Activated naive CD8-positive, alpha-beta T cell treated with anti-CD3 and anti-CD28 coated beads for 36 hours (primary cell): Measurements from ENCODE around the gene STXBP5L. TPM values are rescaled to one million over a fixed set of nuclear protein-coding genes. Genes with fewer than 3 reads are reported as not detected.
"Not testable (repeated sequence)": the region's sequence is repeated elsewhere in the genome, so short reads cannot be mapped to it uniquely, and the experiment has no call there.

Experiments used
- DNase-seq: peaks from one replicate; pipeline ENCODE4 v3.0.0; 2021
- H3K27ac Mint-ChIP-seq: one replicate; pipeline ENCODE4 v1.8.0; 2022; ENCODE audit warnings: mild to moderate bottlenecking, moderate library complexity, mixed read lengths
- H3K27me3 Mint-ChIP-seq: one replicate; pipeline ENCODE4 v1.8.0; 2022; ENCODE audit warnings: mild to moderate bottlenecking, mixed read lengths
- H3K36me3 Mint-ChIP-seq: one replicate; pipeline ENCODE4 v1.8.0; 2021; ENCODE audit warnings: mild to moderate bottlenecking, mixed read lengths
- H3K4me1 Mint-ChIP-seq: one replicate; pipeline ENCODE4 v1.8.0; 2021; ENCODE audit warnings: mixed read lengths
- H3K4me3 Mint-ChIP-seq: one replicate; pipeline ENCODE4 v1.8.0; 2022; ENCODE audit warnings: mild to moderate bottlenecking, moderate library complexity, mixed read lengths
- H3K9me3 Mint-ChIP-seq: one replicate; pipeline ENCODE4 v1.8.0; 2022; ENCODE audit warnings: mixed read lengths
- total RNA-seq, 2 experiments: library from RNA; stranded (reverse); gene quantifications; one replicate each; pipeline ENCODE4 v1.2.3, GENCODE V29; 2021

The STXBP5L gene
- total RNA-seq, 2 experiments from 2014 or later = not detected

GRCh38 chr3:121232309-121233225 is 324.6 kb downstream of the STXBP5L start:
- H3K27ac Mint-ChIP-seq = no peak overlapping the region
- no peak for DNase-seq
- H3K36me3 Mint-ChIP-seq = no peaks in the 10 kb centered on the region
- H3K4me1 Mint-ChIP-seq = no peaks in the 10 kb centered on the region
- H3K27me3 Mint-ChIP-seq = no peaks in the 10 kb centered on the region
- no peaks in the 10 kb centered on the region for H3K9me3 Mint-ChIP-seq
- no peak overlapping the region for H3K4me3 Mint-ChIP-seq

- Mint-ChIP-seq H3K9me3 (no peaks in the 10 kb centered on the region), H3K36me3 (no peaks in the 10 kb centered on the region), H3K4me3 (no peak overlapping the region), H3K27ac (no peak overlapping the region), H3K4me1 (no peaks in the 10 kb centered on the region), H3K27me3 (no peaks in the 10 kb centered on the region)
- DNase-seq = no peak
These were observed 335.2 kb downstream of the STXBP5L start for GRCh38 chr3:121243208-121243607.

- no peaks in the 10 kb centered on the region for H3K36me3 Mint-ChIP-seq
- H3K9me3 Mint-ChIP-seq = no peaks in the 10 kb centered on the region
- DNase-seq = no peak
- H3K4me1 Mint-ChIP-seq = no peaks in the 10 kb centered on the region
- no peak overlapping the region for H3K27ac Mint-ChIP-seq
- H3K4me3 Mint-ChIP-seq = no peak overlapping the region
- H3K27me3 Mint-ChIP-seq = no peaks in the 10 kb centered on the region
These were observed 344.7 kb downstream of the STXBP5L start for GRCh38 chr3:121252676-121253075.

- Mint-ChIP-seq H3K4me3 (no peak overlapping the region), H3K9me3 (peaks cover 15% of the 10 kb centered on the region), H3K36me3 (peaks cover 2% of the 10 kb centered on the region), H3K4me1 (no peaks in the 10 kb centered on the region), H3K27ac (no peak overlapping the region), H3K27me3 (no peaks in the 10 kb centered on the region)
- DNase-seq = no peak
These were observed 361.4 kb downstream of the STXBP5L start for GRCh38 chr3:121269389-121269788.

- Mint-ChIP-seq H3K4me1 (no peaks in the 10 kb centered on the region), H3K36me3 (peaks cover 2% of the 10 kb centered on the region), H3K9me3 (peaks cover 20% of the 10 kb centered on the region), H3K4me3 (no peak overlapping the region), H3K27me3 (no peaks in the 10 kb centered on the region), H3K27ac (no peak overlapping the region)
- no peak for DNase-seq
These were observed 366.4 kb downstream of the STXBP5L start for GRCh38 chr3:121274411-121274810.

- no peaks in the 10 kb centered on the region for H3K9me3 Mint-ChIP-seq
These were observed 387.4 kb downstream of the STXBP5L start for GRCh38 chr3:121295452-121295851.

GRCh38 chr3:121295979-121296378 is 388.0 kb downstream of the STXBP5L start:
- Mint-ChIP-seq H3K36me3 (no peaks in the 10 kb centered on the region), H3K4me1 (no peaks in the 10 kb centered on the region), H3K27me3 (no peaks in the 10 kb centered on the region), H3K4me3 (no peak overlapping the region), H3K9me3 (no peaks in the 10 kb centered on the region), H3K27ac (no peak overlapping the region)
- DNase-seq = no peak

More at GRCh38 chr3:121295452-121295851, 387.4 kb downstream of the STXBP5L start:
- Mint-ChIP-seq H3K36me3 (no peaks in the 10 kb centered on the region), H3K27ac (no peak overlapping the region), H3K4me1 (no peaks in the 10 kb centered on the region), H3K4me3 (no peak overlapping the region), H3K27me3 (no peaks in the 10 kb centered on the region)
- DNase-seq = no peak

GRCh38 chr3:121324320-121324719 is 416.3 kb downstream of the STXBP5L start:
- Mint-ChIP-seq H3K4me1 (no peaks in the 10 kb centered on the region), H3K27me3 (no peaks in the 10 kb centered on the region), H3K4me3 (no peak overlapping the region), H3K27ac (no peak overlapping the region), H3K9me3 (no peaks in the 10 kb centered on the region), H3K36me3 (no peaks in the 10 kb centered on the region)
- DNase-seq = no peak

- DNase-seq = no peak
- Mint-ChIP-seq H3K4me3 (no peak overlapping the region), H3K9me3 (no peaks in the 10 kb centered on the region), H3K27ac (no peak overlapping the region), H3K36me3 (no peaks in the 10 kb centered on the region), H3K4me1 (no peaks in the 10 kb centered on the region), H3K27me3 (peaks cover 5% of the 10 kb centered on the region)
These were observed 422.1 kb downstream of the STXBP5L start for GRCh38 chr3:121330118-121330517.

- H3K4me3 Mint-ChIP-seq = no peak overlapping the region
- no peak for DNase-seq
- H3K27ac Mint-ChIP-seq = no peak overlapping the region
- H3K36me3 Mint-ChIP-seq = no peaks in the 10 kb centered on the region
- H3K27me3 Mint-ChIP-seq = peaks cover 5% of the 10 kb centered on the region
- no peaks in the 10 kb centered on the region for H3K4me1 Mint-ChIP-seq
- no peaks in the 10 kb centered on the region for H3K9me3 Mint-ChIP-seq
These were observed 422.6 kb downstream of the STXBP5L start for GRCh38 chr3:121330634-121331033.

GRCh38 chr3:121355960-121356359 is 448.0 kb downstream of the STXBP5L start:
- not testable (repeated sequence) for DNase-seq, H3K27ac Mint-ChIP-seq, H3K4me1 Mint-ChIP-seq, H3K4me3 Mint-ChIP-seq, H3K27me3 Mint-ChIP-seq, H3K36me3 Mint-ChIP-seq
- H3K9me3 Mint-ChIP-seq = peaks cover 25% of the 10 kb centered on the region

- Mint-ChIP-seq H3K9me3 (peaks cover 15% of the 10 kb centered on the region), H3K27ac (no peak overlapping the region), H3K27me3 (peaks cover 4% of the 10 kb centered on the region), H3K4me3 (no peak overlapping the region), H3K36me3 (no peaks in the 10 kb centered on the region), H3K4me1 (no peaks in the 10 kb centered on the region)
- DNase-seq = no peak
These were observed 454.2 kb downstream of the STXBP5L start for GRCh38 chr3:121362035-121362734.

- not testable (repeated sequence) for H3K27ac Mint-ChIP-seq, H3K27me3 Mint-ChIP-seq, H3K9me3 Mint-ChIP-seq, H3K4me1 Mint-ChIP-seq, H3K4me3 Mint-ChIP-seq, DNase-seq, H3K36me3 Mint-ChIP-seq
These were observed 480.3 kb downstream of the STXBP5L start for GRCh38 chr3:121388308-121388707.

- not testable (repeated sequence) for H3K4me3 Mint-ChIP-seq, H3K9me3 Mint-ChIP-seq, DNase-seq, H3K27ac Mint-ChIP-seq, H3K36me3 Mint-ChIP-seq, H3K4me1 Mint-ChIP-seq
- H3K27me3 Mint-ChIP-seq = peaks cover 19% of the 10 kb centered on the region
These were observed 488.0 kb downstream of the STXBP5L start for GRCh38 chr3:121395967-121396366.

GRCh38 chr3:121398051-121398450 is 490.0 kb downstream of the STXBP5L start:
- not testable (repeated sequence) for H3K4me1 Mint-ChIP-seq, H3K9me3 Mint-ChIP-seq, H3K4me3 Mint-ChIP-seq, DNase-seq, H3K27ac Mint-ChIP-seq, H3K36me3 Mint-ChIP-seq
- H3K27me3 Mint-ChIP-seq = peaks cover 19% of the 10 kb centered on the region
